ENCODE measurements around the gene PTPRK.
"Not testable (repeated sequence)": the region's sequence is repeated elsewhere in the genome, so short reads cannot be mapped to it uniquely, and the experiment has no call there.

Gene PTPRK

DNA sequence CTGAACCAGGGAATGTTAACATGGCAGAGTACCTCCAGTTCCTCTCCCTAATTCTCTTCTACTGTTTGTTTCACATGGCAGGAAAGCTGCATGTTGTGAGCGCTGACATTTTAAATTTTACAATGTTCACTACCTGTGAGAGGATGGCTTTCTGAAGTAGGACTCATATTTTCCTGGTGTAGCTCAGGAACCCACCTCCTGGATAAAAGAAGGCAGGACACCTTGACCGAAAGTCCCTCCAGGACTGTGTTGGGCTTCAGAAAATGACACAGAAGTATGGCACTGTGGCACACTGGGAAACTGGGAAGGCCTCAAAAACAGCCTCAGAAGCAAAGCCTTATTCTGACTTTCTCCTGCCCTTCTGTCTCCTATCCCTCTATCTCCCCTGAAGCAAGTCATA, 33.3 kb downstream of the PTPRK start:
- no peak for DNase-seq

DNA sequence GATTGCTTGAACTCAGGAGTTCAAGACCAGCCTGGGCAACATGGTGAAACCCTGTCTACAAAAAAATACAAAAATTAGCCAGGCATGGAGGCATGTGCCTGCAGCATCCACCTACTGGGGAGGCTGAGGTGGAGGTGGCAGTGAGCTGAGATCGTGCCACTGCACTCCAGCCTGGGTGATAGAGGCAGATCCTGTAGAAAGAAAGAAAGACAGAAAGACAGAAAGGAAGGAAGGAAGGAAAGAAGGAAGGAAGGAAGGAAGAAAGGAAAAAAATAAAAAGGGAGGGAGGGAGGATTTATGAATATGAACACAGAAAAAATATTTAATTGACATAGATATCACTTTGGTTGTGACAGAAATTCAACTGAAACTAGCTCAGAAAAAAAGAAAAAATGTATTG, 33.8 kb downstream of the PTPRK start:
- DNase-seq, result not testable (repeated sequence)

DNA sequence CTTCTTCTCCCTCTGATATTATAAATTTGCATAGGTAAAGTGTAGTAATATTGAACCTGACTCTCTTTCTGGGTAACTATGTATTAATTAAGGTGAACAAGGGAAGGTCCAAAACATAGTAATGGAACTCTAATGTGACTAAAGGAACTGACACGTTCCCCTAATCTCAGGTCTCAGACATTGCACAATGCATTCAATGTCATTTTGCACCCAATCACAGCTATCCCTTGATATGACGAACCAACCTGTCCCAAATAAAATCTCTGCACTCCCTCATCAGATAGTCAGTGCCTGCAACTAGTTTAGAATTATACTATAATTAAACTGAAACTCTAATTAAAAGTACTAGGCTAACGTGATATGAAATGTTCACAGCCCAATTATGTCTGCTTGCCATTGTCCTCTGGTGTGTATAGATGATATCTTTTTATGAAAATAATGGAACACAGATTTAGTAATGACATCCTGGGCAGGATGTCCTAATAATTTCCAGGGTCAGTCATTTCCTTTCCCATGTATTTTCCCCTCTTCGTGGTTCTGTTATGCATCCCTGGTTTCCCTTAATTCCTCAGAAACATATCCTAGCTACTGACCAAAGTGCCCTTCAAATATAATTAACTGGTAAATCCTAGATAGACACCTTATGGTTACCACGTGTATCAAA, 36.8 kb downstream of the PTPRK start:
- DNase-seq, result no peak

DNA sequence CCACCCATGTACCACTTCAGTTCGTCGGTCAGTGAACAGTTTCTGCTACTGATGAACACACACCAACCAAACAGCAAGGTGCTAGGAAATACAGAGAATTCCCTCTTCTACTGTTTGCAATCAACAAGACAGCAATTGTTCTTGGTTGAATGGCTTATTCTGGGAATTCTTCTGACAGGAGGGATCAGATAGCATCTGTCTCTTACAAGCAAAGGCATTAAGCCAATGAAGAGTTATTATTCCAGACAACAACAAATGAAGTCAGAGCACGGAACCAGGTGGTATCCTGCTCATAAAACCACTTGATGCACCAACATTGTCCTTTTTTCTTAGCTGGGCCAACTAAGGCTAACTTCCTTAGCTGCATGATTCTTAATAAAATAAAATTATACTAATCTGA, 37.8 kb downstream of the PTPRK start:
- no peak for DNase-seq

DNA sequence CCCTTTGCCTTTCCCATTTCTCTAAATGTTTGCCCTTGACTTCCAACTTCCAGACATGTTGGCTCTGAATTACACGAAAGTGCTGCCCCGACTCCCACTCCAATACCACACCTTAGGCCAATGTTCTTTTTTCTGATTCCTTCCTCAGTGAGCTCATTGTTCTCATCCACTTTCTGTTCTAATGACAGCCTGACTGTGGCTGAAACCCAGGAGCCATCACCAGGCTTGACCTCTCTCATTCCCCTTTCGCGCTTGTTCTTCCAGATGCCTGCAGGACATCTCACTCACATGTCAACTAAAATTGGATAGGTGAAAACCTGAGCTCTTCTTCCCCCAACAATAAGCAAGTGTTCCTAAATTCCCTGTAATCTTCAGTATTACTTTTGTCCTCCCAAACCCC, 40.4 kb downstream of the PTPRK start:
- no peak for DNase-seq

DNA sequence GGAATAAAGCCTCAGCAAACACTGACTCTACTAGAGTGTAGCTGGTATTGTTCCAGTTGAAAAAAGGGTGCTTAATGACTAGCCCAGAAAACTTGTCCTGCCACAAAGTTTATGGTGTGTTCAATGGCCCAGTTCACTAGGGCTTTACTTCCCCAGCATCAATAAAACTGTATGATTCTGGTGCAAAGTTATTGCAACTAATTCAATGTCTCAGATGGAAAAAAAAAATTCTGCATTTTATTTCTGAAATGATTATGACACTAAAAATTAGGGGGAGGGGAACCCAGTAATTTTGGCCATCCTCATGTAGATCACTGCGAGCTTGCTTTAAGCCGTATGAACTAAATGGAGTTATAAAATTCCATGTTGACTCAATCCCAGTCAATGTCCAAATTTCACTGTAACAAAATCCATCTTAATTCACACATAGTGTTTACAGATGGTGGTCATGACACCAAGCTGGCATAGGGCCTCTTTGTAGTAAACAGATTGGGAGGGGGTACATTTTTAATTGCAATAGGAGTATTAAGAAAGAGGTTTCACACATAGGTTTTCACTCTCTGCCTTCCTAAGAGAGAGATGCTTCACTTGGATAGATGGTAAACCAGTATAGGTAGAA, 41.2 kb downstream of the PTPRK start:
- DNase-seq, result no peak

DNA sequence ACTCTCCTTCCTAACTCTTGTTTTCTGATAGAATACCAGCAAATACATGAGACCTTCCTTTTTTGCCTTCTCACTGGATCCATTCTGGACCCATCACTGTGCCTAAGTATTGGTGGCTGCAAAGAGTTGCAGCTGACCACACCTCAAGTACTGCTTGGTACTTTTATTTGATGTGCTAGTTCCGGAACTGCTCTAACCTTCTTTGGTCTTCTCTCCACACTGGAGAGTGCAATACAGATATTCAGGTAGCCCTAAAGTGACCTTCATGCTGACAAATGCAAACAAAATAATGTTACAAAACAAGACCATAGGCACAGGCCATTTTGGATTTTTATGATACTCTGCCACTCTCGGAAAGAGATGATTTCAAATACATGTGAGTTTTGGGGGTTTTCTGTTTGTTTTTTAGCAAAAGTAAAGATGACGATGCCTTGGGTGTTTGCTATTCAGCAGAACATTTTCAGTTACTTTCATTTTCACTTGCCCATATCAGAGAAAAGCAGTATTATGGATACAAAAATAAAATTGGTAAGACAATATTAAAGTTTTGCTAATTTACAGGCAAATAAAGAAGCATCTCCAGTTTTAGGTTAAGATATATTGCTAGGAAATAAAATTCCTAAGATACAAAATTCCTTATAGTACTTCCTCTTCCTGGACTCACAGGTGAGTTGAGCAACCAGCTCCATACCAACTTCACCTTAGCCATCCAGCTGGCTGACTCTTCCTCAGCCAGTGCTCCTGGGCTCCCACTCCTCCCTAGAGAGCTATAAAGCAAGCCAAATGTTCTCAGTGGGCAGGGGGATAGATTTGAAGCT, 42.0 kb downstream of the PTPRK start:
- no peak for DNase-seq

DNA sequence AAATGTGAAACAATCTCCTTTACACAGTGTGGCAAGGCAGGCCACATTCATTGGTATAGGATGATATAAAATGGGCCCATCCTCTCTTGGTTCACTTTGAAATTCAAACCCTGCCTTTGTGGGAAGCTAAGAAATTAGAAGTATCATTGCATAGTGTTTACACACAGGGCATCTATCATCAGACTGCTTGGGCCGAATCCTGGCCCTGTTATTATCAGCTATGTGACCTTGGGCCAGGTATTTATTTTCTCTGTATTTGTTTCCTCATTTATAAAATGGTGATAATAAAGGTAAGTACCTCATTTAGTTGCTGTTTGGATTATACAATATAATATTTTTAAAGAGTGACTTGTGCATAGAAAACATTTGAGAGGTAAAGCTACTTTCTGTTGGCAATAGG, 45.5 kb downstream of the PTPRK start:
- DNase-seq, result no peak

DNA sequence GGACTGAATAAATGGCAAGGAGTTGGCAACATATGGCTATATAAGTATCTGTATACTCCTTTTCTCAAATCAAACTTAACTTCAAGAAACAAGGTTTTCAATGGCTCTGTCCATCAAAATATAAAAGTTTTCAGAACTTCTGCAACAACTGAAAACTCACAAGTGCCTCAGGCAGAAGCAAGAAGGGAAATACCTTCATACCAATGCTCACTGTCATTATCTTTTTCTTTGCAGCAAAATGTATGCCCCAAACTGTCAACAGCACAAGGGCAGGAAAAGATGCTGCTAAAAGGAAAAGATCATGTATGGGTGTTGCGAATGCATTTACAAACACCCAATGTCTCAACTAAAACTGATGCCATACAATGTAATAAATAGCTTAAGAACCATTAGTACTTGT, 45.9 kb downstream of the PTPRK start:
- DNase-seq, result no peak

DNA sequence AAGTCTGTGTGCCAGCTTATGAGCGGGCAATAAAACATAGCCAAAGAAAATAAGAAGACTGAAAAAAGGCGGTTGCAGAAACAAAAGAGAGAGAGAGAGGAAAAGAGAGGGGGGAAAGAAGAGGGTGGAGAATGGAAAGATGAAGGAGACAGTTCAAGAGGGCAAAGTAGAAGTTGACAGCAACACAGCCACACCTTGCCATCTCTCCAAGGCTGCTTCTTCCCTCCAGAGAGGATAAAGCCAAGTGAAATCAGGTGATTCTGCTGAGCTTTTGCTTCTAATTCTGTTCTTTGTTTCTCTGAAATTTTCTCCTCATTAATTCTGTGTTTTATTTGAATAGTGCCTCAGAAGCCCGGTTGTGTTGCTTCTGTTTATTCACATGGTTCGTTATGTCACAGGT, 48.5 kb downstream of the PTPRK start:
- DNase-seq, result no peak

DNA sequence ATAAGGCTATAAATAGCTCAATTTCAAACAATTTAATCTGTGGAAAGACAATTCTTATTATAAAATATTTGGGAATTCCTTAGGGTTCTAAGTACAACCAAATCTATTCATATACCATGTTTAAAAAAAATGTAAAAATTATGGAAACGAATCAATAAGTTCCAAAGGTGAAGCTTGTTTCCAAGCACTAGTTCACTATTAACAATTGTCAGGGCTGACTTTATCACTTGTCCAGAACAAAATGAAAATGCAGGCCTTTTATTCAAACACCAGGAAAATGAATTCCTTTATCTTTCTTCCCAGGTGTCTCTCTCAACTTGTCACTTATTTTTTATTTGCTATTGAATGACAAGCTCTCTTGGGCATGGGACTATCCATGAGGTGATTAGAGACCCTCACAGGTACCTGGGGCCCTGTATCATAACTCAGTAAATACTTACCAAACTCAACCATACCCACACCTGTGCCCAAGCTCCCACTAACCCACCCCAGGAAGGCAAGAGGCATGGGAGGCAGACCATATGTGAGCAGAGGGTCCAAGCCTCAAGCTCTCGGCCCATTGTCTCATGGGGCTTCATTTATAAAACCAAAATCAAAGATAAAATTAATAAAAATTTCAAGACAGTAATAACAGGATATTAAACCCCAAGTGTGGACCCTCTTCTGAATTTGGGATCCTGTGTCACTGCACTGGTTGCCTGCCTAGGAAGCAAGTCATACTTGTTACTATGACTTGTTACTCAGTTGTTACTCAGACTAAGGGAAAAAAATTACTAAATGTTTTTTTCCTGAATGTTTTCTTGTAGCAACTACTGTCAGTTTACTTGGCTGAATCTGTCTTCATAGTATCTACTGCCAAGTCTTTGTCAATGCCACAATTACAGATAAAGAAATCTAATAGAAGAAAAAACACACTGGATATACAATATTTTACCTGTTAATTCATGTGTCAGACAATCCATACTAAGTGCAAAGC, 54.7 kb downstream of the PTPRK start:
- DNase-seq, result no peak

DNA sequence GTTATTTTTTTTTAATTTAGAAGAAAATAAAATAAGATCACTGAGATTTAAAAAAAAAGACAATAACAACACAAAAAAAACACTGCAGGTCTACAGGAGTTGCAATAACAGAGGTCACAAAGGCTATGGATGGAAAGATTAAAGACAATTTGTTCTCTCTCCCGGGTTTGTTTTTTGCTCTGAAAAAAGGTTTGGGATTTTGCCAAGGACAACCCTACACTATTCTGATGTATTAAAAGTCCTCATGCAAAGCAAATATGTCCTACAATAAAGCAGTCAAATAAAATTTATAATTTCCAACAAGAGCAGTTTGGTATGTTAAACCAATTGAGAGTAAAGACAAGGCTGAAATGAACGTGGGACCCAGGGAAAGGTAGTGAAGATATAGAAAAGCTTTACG, 55.6 kb downstream of the PTPRK start:
- DNase-seq, result no peak

DNA sequence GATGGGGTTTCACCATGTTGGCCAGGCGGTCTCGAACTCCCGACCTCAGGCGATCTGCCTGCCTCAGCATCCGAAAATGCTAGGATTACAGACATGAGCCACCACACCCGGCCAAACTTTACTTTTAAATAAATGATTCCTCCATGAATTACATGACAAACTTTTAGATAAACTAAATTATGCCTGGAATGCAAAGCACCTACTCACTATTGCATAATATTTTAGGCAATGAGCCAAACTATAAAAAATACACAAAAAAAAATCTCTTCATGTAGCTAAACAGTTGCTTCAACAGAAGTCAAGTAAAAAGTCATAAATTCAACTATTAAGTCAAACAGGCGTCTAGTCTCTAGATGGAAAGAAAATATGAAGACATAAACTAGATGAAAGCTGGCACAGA, 56.5 kb downstream of the PTPRK start:
- no peak for DNase-seq

DNA sequence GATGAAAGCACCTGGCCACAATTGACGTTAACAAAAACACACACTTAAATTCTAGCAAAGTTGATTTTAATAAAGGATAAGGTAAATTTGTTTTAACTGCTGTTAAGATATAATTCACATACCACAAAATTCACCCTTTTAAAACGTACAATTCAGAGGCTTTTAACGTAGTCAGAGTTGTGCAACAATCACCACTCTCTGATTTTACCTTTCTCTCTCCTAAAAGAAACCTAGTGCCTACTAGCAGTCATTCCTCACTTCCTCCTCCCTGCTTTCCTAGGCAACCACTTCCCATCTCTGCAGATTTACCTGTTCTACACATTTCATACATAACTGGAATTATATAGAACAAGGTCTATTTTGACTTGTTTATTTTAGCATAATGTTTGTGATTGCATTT, 58.9 kb downstream of the PTPRK start:
- no peak for DNase-seq

DNA sequence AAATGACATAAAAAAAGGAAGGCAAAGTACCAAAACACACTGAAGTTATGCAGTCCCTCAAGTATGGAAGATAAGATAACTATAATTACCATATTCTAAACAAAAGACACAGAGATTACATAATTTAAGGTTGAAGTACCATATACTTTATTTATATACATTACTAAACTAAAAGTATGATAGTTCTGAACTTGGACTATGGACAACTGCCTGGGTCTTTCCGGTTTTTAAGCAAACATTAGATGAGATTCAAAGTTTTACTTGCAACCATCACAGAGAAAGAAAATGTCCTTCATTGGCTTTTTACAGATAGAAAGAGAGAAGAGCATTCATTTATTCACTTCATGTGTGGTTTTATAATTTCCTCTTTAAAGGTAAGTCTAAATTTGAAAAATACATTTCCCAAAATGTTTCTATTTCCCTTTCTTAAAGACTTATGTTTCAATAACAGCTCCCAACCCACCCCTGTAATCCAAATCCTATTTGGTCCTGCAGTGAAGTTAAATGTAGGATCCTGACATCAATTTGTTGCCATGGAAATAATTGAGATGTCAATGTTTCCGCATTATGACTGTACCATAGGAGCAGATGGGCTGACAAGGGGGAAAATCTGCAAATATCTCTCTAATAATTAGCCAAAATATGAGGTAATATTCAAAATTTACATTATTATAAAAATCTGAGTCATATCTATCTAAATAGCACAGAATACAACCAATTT, 63.7 kb downstream of the PTPRK start:
- no peak for DNase-seq

DNA sequence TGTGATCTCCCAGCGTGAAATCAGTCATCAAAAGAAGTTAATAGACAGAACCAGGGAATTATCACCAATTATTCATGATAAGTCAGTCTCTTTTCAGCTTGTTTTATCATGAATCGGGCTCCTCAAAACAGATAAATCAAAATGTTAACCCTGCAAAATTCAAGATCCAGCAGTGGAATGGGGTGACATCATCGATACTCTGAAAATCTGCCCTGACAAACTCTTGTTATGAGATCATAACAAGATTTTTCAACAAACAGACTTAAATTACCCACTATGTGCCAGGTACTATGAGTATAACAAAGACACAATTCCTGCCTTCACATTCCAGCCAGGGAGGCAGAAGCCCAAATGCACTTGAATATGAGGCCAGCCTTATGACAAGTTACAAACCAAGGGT, 64.4 kb downstream of the PTPRK start:
- DNase-seq, result no peak

DNA sequence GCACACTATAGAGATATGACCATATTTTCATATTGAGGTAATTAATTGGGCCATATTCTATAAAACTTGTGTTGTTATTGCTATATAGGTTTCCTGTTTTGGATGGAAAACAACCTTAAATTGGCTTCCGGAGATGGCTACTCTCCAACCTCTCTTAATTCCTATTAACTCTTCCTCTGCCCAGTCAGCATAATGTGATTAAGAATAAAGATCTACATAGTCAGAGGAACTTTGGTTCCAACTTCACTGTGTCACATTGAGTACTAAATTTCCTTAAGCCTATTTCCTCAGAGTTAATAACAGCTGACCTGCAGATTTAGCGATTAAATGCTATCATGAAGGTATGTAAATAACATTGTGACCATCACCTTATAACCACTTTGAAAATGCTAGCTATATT, 67.7 kb downstream of the PTPRK start:
- DNase-seq, result no peak

DNA sequence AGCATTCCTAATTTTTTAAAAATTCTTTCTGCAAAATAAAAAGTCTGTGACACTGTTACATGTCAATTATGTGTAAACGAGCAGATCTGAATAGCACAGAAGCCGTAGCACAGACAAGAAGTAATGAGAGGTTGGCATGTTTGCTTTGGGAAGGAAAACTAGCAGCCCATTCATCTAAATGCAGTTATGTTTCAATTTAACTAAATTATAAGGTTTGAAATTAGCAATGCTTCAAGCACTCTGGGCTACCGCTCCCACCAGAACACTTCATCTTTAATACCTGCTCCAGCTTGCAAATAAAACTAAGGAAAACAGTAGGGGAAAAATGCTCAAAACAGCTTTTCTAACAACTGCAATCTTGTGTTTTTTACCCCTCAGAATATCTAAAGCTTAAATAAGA, 73.9 kb downstream of the PTPRK start:
- DNase-seq, result no peak

DNA sequence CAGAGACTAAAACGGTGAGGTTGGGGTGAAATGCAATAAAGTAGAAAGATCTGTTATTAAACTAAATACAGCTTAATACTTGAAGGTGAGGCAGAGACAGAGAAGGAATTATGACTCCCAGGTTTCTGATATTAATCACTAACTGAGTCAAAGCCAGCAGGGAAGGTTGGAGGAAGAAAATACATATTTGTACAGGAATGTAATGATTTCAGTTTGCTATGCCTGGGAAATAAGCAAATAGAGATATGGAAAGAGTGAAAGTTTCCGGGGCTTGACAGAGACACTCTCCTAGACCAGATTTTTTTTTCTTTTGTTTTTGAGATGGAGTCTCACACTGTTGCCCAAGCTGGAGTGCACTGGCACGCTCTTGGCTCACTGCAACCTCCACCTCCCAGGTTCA, 76.8 kb downstream of the PTPRK start:
- DNase-seq, result no peak

DNA sequence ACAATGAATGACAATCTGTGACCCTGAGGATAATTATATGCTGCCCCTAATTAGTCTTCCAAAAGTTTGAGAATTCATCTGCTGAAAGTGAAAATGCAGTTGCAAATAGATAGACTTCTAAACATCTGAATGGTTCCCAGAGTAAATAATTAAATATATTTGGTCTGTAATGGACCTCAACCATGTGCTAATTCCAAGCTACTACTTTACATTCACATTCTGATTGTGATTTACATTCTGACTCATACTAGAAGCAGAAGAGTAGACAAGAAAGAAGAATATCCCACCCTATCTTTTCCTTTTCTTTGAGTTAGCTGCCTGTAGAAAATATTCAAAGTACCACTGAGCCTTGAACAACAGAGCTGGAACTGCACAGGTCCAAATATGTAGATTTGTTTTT, 80.8 kb downstream of the PTPRK start:
- no peak for DNase-seq

DNA sequence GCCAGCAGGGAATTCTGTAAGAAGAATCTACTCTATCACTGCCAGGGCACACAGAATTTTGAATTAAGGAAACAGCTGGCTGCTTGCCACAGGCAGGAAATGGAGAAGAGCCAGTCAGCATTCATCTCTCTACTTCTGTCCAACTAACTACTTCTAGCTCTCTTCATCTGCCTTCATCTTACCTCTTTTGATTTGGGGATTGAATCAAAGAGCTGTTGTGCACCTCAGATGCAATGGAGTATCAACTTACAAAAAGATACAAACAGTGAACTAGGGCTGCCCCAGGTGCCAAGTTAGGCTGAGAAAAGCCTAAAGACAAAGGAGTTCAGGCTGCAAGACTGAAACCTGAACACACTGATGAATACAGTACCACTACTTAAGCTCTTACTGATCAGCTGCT, 82.0 kb downstream of the PTPRK start:
- no peak for DNase-seq

DNA sequence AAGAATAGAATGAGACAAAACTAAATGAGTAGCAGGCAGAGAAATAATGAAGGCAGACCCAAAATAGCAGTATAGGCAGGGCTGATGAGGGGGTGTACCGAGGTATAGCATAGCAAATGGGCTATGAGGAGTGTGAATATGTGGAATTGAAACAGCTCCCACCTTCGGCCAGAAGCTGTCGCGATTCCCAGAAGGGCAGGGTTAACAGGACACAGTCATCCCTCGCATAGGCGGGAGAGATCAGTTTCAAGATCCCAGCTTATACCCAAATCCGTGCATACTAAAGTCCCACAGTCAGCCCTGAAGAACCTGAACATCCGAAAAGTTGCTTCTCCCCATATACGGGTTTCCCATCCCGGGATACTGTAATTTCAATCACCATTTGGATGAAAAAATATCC, 82.7 kb downstream of the PTPRK start:
- no peak for DNase-seq

Data from activated naive CD4-positive, alpha-beta T cell treated with Interleukin-2 at 50 U/mL for 16 hours (primary cell).